Pancreas (tissue), 10 donors: ENCODE data around the gene PDE7B. TPM values are rescaled to one million over a fixed set of nuclear protein-coding genes. Genes with fewer than 3 reads are reported as not detected.

Experiments used
- ATAC-seq, 4 donors: fragments of 200-7000 bp; cut with Tn5 transposase; one replicate each; pipeline versions ENCODE4 v1.8.0 to v1.9.1; 2020; ENCODE audit warnings: mild to moderate bottlenecking in 4 of 4, moderate library complexity in 4 of 4
- DNase-seq, 6 donors: peaks; one replicate each; pipeline ENCODE4 v3.0.0-alpha.2; 2020
- FAIRE-seq: peaks from 2 replicates; lab custom pipeline; 2012; peaks lifted over from hg19 to GRCh38; lab: Jason Lieb, UNC
- H3K27ac ChIP-seq, 4 donors: fragments of 200-600 bp; sonication (generic); 1 replicate in 3 of 4; 2 replicates in 1 of 4; pipeline versions ENCODE4 v1.5.0 to v1.8.0; 2020
- H3K27me3 ChIP-seq, 4 donors: fragments of 200-600 bp; one replicate each; pipeline ENCODE4 v1.8.0; 2021
- H3K36me3 ChIP-seq, 3 donors: fragments of 200-600 bp; sonication (generic) in 1 of 3; one replicate each; pipeline versions ENCODE4 v1.5.0 to v1.8.0; 2020 to 2021
- H3K4me1 ChIP-seq, 3 donors: fragments of 200-600 bp; one replicate each; pipeline ENCODE4 v1.8.0; 2021
- H3K4me3 ChIP-seq, 4 donors: fragments of 200-600 bp; sonication (generic) in 2 of 4; one replicate each; pipeline versions ENCODE4 v1.5.0 to v1.8.0; 2020 to 2021
- H3K9me3 ChIP-seq, 4 donors: fragments of 200-600 bp; one replicate each; pipeline ENCODE4 v1.8.0; 2021
- WGBS, 2 donors: extraction: QIAGEN DNeasy Blood & Tissue Kit; methylation state at CpG; one replicate each; pipeline ENCODE4 v1.1.7; 2013; 5-methylcytosine and 5-hydroxymethylcytosine counted together
- intact Hi-C, 3 donors: fragments of 100-400 bp; cut with DNase I; formaldehyde crosslinking; loops; one replicate each; pipeline versions ENCODE4 v1.11.1 to v1.14.2; 2022
- polyA plus RNA-seq, 2 donors: library from polyadenylated mRNA; stranded (reverse); fragments of 200-250 nt; gene quantifications; one replicate each; pipeline ENCODE4 v1.2.3, GENCODE V29; 2013
- total RNA-seq, 6 donors: library from RNA; stranded (reverse); fragmentation: NEBNext Ultra II Directional in 4 of 6; extraction: Animal tissue kit (Norgen Biotek cat#: 25700) in 4 of 6; gene quantifications; one replicate each; pipeline versions ENCODE4 v1.2.1 to v1.2.4, GENCODE V29; 2021 to 2023
- TF ChIP-seq, protein P1 (sequence below), 4 donors: fragments of 200-600 bp; sonication (generic) in 3 of 4; IDR thresholded peaks; one replicate each; pipeline versions ENCODE4 v1.5.0 to v1.8.0; 2021; ENCODE audit warnings: antibody characterized with exemption in 4 of 4
- donor health status: healthy with polysubstance abuse.
- donor health status: DM: no; HTN: no; CAD: no; lungs with moderate emphysema.
- donor health status: DM: no; HTN: no; CAD: no.
- donor health status: control.
- donor health status: control.
- donor health status: Bipolar disorder and iron deficiency.
- donor health status: DM: yes; HTN: yes; CAD: no.
- donor health status: DM: no; HTN: no; CAD: no.
- donor health status: DM: no; HTN: no; CAD: no.
- donor health status: DM: yes; HTN: yes; CAD: no.

PDE7B gene
- total and polyA plus RNA-seq, 8 donors, result 0.38 to 1.7 (median 0.76) TPM

DNA sequence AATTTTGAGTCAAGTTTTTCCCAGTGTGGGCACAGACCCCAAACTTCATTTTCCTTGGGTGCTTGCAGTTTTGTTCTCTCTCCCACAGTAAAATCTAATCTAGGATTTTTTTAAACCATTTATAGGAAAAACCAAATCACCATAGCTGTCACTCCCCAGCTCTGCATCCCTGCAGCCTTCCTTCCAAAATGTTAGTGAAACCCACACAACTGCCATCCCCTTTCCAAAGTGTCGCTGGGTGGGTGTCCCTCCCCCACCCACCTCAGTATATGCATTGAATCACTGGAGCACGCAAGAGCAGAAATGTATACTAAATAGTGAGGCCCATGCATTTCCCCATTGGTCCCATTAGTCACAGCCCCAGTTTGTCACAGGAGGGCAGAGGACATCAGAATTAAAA is 260.3 kb downstream of the PDE7B start:
- Histone ChIP-seq H3K4me3 (no peak overlapping the region), H3K36me3 (no peaks in the 10 kb centered on the region), H3K27me3 (no peaks in the 10 kb centered on the region), H3K9me3 (no peaks in the 10 kb centered on the region), H3K27ac (no peak overlapping the region), H3K4me1 (no peaks in the 10 kb centered on the region)
- FAIRE-seq (no peak), DNase-seq (no peak), ATAC-seq (no peak)
- intact Hi-C loops, result no loop called here
- 79 to 81% methylated on average over 2 of the region's 2 CpGs for WGBS, 2 donors
- TF ChIP-seq, protein P1, sequence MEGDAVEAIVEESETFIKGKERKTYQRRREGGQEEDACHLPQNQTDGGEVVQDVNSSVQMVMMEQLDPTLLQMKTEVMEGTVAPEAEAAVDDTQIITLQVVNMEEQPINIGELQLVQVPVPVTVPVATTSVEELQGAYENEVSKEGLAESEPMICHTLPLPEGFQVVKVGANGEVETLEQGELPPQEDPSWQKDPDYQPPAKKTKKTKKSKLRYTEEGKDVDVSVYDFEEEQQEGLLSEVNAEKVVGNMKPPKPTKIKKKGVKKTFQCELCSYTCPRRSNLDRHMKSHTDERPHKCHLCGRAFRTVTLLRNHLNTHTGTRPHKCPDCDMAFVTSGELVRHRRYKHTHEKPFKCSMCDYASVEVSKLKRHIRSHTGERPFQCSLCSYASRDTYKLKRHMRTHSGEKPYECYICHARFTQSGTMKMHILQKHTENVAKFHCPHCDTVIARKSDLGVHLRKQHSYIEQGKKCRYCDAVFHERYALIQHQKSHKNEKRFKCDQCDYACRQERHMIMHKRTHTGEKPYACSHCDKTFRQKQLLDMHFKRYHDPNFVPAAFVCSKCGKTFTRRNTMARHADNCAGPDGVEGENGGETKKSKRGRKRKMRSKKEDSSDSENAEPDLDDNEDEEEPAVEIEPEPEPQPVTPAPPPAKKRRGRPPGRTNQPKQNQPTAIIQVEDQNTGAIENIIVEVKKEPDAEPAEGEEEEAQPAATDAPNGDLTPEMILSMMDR (IDR thresholded peaks at IDR 0.05), result no peak

DNA sequence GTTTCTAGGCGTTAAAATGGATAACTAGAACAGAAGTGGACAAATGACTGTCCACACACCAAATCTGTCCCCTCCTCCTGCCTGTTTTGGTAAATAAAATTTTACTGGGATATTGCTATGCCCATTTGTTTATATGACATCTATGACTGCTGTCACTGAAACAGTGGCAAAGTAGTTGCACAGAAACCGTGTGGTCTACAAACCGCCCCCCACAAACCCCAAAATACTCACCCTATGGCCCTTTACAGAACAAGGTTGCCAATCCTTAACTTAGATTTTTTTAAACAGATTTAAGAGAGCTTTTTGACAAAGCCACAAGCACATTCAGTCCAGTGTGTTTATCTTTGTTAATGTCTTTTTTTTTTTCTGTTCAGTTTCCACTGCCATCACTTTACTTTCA is 260.8 kb downstream of the PDE7B start:
- Histone ChIP-seq H3K4me3 (no peak overlapping the region), H3K27me3 (no peaks in the 10 kb centered on the region), H3K36me3 (no peaks in the 10 kb centered on the region), H3K9me3 (no peaks in the 10 kb centered on the region), H3K27ac (no peak overlapping the region), H3K4me1 (no peaks in the 10 kb centered on the region)
- no peak for DNase-seq
- intact Hi-C loops, result no loop called here
- WGBS, 2 donors, result 86% methylated on average over 3 of the region's 3 CpGs
- TF ChIP-seq, protein P1 (IDR thresholded peaks at IDR 0.05), result no peak
- no peak for ATAC-seq
- FAIRE-seq, result no peak

DNA sequence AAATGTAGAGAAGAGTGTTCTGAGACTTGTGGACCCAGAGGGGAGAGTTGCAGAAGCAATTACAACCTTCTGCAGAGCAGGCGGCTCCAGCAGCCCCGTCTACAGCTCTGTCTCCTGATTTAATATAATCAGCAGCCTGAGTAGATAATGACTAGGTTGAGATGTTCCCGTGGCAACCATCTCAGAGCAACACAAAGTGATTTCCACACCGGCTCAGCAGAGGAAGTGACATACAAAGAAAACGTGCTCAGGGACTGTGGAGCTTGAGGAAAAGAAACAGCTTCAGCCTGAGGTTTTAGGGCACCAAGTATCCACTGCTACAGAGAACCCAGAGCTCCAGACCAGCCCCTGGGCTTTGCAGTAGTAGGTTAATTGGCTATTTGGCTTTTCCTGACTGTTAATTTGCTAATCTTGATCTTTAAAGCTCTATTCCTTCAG is 262.3 kb downstream of the PDE7B start:
- intact Hi-C loops, result no loop called here
- no peaks in the 10 kb centered on the region for H3K4me1 ChIP-seq

DNA sequence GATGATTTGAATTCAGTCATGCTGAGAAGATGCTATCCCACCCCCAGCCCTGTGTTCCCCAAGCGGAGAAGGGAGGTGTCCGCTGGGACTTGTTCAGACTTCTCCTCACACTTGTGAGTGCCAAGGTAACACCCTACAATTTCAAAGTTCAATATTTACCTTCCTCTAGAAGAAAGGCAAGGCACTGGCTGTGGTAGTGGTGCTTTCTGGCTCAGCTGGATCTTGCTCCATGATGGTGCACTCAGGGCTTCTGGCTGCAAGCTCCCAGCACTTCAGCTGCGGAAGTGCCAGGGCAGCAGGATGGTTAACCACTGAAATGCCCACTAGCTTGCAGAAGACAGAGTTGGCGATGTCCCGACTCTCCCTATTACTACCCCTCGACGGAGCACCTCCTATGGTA is 263.2 kb downstream of the PDE7B start:
- Histone ChIP-seq H3K27me3 (no peaks in the 10 kb centered on the region), H3K9me3 (no peaks in the 10 kb centered on the region), H3K4me3 (no peak overlapping the region), H3K36me3 (no peaks in the 10 kb centered on the region), H3K4me1 (no peaks in the 10 kb centered on the region), H3K27ac (no peak overlapping the region)
- FAIRE-seq (no peak), ATAC-seq (peak in 2 of 4 donors; percentile 19 to 60), DNase-seq (no peak)
- 91 to 97% methylated on average over 7 of the region's 7 CpGs for WGBS, 2 donors
- intact Hi-C loops, result no loop called here
- TF ChIP-seq, protein P1 (IDR thresholded peaks at IDR 0.05), result no peak

More for the DNA sequence above, 262.3 kb downstream of the PDE7B start:
- FAIRE-seq, result no peak
- 32% methylated on average over 5 of the region's 5 CpGs for WGBS, 2 donors
- TF ChIP-seq, protein P1 (IDR thresholded peaks at IDR 0.05), result no peak
- Histone ChIP-seq H3K4me3 (no peak overlapping the region), H3K27me3 (no peaks in the 10 kb centered on the region), H3K9me3 (no peaks in the 10 kb centered on the region), H3K36me3 (no peaks in the 10 kb centered on the region), H3K27ac (no peak overlapping the region)
- peak in 3 of 4 donors; percentile 58 to 90 (median 83) for ATAC-seq
- DNase-seq, result peak in 1 of 6 donors; percentile 4

DNA sequence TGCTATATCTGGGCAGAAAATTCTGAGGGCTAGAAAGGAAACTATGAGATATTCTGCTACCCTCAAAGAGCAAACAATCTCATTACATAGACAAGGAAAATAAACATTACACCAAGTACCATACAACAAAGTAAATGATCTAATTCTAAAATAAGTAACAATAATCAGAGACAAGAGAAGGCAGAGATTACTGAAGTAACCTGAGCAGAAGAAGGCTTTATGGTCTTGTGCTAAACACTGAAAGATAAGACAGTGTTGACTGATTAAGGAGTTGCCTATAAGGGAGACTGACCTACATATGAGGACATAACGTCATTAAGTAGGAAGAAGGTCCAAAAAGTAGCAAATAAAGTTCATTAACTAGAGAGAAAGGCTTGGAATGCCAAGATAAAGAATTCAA is 264.4 kb downstream of the PDE7B start:
- TF ChIP-seq, protein P1 (IDR thresholded peaks at IDR 0.05), result no peak
- Histone ChIP-seq H3K36me3 (no peaks in the 10 kb centered on the region), H3K27me3 (no peaks in the 10 kb centered on the region), H3K4me1 (no peaks in the 10 kb centered on the region), H3K4me3 (no peak overlapping the region), H3K9me3 (no peaks in the 10 kb centered on the region), H3K27ac (no peak overlapping the region)
- intact Hi-C loops, result no loop called here
- WGBS, 2 donors, result 38 to 41% methylated on average over 1 of the region's 1 CpG
- DNase-seq, result no peak
- ATAC-seq, result no peak
- FAIRE-seq, result no peak
